Measurements from ENCODE around the gene DLEU7. TPM values are rescaled to one million over a fixed set of nuclear protein-coding genes. Genes with fewer than 3 reads are reported as not detected.

The DLEU7 gene
- total and polyA plus RNA-seq, 4 donors, result 0.49 to 2.5 (median 0.73) TPM

DNA sequence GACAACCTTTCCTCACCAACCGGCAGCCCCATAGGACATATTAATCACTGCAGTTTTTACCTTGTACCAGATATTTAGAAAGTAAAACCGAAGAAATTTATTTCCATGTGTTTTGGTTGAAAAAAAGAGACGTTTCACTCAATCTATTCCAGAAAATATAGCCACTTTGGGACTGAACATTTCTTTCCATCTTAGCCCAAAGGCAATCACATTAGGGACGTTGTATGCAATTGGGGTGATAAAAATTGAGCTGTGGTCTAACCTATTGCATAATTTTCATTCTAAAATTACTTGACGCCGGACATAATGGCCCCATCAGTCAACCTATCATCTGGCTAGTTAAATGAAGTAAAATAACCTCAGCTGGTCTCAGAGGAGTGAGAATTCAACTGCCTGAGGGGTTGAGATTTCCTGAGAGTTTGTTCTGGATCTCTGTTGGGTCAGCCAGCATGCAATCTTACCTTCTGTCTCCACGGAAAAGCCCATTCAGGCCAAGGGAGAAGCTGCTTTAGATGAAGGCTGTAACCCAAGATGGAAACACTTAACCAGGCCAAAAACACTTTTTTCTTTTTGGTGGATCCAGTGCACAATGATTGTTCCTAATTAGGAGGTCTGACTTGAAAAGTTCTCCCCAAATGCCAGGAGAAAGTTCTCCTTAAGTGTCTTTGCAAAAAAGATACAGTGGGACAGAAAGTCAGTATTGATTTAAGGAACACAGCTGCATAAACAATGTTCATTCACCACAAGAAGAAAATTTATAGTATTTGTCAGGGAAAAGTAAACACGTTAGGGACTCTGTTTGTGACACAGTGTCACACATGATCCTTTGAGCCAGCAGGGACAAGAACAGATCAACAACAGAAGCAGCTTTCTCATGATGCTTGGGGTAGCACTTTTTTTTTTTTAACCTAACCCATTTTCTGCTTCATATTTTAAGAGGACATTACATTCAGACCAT is 34.1 kb downstream of the DLEU7 start:
- ATAC-seq (ENCODE audit: insufficient read depth, low FRiP score) (no peak), DNase-seq (peak in 2 of 3 donors; percentile 36 to 40)
- H3K27ac ChIP-seq (ENCODE audit: low read depth in 1 of 2, low read length in 1 of 2), result no peak overlapping the region
- H3K36me3 ChIP-seq (ENCODE audit: control insufficient read depth in 4 of 4, insufficient read depth in 4 of 4, low read length in 4 of 4), result no peaks in the 10 kb centered on the region
- no peaks in the 10 kb centered on the region for H3K27me3 ChIP-seq (ENCODE audit: control insufficient read depth in 3 of 3, insufficient read depth in 3 of 3, low read length in 2 of 3)
- H3K9me3 ChIP-seq (ENCODE audit: control insufficient read depth in 4 of 4, insufficient read depth in 3 of 4, low read length in 3 of 4), result peaks cover 0 to 5% (median 0%) of the 10 kb centered on the region in 4 donors
- no peak overlapping the region for H3K4me3 ChIP-seq
- peaks cover 0 to 2% (median 0%) of the 10 kb centered on the region in 5 donors for H3K4me1 ChIP-seq (ENCODE audit: control insufficient read depth in 5 of 5, insufficient read depth in 5 of 5, low read length in 5 of 5)
- TF ChIP-seq, protein P1, sequence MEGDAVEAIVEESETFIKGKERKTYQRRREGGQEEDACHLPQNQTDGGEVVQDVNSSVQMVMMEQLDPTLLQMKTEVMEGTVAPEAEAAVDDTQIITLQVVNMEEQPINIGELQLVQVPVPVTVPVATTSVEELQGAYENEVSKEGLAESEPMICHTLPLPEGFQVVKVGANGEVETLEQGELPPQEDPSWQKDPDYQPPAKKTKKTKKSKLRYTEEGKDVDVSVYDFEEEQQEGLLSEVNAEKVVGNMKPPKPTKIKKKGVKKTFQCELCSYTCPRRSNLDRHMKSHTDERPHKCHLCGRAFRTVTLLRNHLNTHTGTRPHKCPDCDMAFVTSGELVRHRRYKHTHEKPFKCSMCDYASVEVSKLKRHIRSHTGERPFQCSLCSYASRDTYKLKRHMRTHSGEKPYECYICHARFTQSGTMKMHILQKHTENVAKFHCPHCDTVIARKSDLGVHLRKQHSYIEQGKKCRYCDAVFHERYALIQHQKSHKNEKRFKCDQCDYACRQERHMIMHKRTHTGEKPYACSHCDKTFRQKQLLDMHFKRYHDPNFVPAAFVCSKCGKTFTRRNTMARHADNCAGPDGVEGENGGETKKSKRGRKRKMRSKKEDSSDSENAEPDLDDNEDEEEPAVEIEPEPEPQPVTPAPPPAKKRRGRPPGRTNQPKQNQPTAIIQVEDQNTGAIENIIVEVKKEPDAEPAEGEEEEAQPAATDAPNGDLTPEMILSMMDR (IDR thresholded peaks at IDR 0.05; ENCODE audit: control extremely low read depth, extremely low read depth), result no peak
- H3K9ac ChIP-seq (ENCODE audit: insufficient read depth in 1 of 2, low read length in 2 of 2), result no peak overlapping the region
- 57 to 64% methylated on average over 8 of the region's 8 CpGs for WGBS, 2 donors

DNA sequence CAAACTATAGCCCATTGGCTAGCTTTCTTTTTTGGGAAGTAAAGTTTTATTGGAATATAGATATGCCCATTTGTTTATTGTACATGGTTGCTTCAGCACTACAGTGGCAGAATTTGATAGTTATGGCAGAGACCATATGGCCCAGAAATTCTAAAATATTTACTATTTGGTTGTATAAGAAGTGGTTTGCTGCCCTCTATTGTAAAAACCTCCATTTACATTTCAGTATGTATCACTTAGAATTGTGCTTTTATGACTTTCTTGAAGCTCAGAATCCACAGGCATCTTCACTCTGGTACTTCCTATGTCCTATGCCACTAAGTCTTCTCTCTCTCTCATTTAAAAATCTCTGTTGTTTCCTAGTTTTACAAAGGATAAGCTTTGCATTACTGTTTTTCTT is 37.7 kb downstream of the DLEU7 start:
- ATAC-seq (ENCODE audit: insufficient read depth, low FRiP score) (no peak), DNase-seq (no peak)
- no peak overlapping the region for H3K27ac ChIP-seq (ENCODE audit: low read depth in 1 of 2, low read length in 1 of 2)
- no peaks in the 10 kb centered on the region for H3K27me3 ChIP-seq (ENCODE audit: control insufficient read depth in 3 of 3, insufficient read depth in 3 of 3, low read length in 2 of 3)
- TF ChIP-seq, protein P1 (IDR thresholded peaks at IDR 0.05; ENCODE audit: control extremely low read depth, extremely low read depth), result no peak
- no peak overlapping the region for H3K9ac ChIP-seq (ENCODE audit: insufficient read depth in 1 of 2, low read length in 2 of 2)
- no peaks in the 10 kb centered on the region for H3K36me3 ChIP-seq (ENCODE audit: control insufficient read depth in 4 of 4, insufficient read depth in 4 of 4, low read length in 4 of 4)
- H3K4me3 ChIP-seq, result no peak overlapping the region
- peaks cover 0 to 5% (median 0%) of the 10 kb centered on the region in 4 donors for H3K9me3 ChIP-seq (ENCODE audit: control insufficient read depth in 4 of 4, insufficient read depth in 3 of 4, low read length in 3 of 4)
- H3K4me1 ChIP-seq (ENCODE audit: control insufficient read depth in 5 of 5, insufficient read depth in 5 of 5, low read length in 5 of 5), result peaks cover 0 to 4% (median 4%) of the 10 kb centered on the region in 5 donors

DNA sequence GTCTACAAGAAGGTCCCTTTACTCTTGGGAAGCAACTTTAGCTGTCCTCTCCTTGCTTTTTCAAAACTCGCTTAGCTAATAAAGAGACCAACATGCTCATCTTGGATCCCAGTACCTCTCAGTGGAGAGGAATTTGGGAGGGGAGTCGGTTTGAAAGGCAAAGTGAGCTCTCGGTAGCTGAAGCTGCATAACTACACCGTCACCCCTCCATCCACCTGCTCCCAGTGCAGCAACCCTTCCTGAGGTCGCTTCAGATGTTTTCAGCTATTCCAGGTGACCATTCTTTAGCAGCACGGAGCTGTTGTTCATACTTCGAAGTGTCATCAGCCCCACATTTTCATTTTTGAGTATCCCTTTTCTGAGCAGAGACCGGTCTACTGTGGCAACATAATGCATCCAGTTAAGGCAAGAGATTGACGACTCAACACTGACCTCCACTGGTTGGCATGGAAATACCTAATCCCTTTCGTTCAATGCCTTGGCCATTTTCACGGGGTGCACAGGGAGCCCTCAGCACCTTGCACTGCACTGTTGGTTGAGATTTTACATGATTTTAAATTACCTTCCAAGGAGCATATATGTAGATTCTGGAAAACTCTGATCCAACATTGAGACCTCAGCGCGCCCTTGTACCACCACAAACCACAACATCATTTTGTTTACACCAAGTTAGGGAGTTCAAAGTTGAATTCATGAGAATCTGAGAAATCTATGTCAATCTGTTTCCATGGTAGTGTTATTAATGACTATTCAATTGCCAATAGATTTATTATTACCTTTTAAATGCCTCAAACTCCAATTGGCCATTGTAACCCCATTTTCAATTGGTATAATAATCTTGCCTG is 42.2 kb downstream of the DLEU7 start:
- TF ChIP-seq, protein P1 (IDR thresholded peaks at IDR 0.05; ENCODE audit: control extremely low read depth, extremely low read depth), result peak; percentile 83
- Histone ChIP-seq H3K27me3 (ENCODE audit: control insufficient read depth in 3 of 3, insufficient read depth in 3 of 3, low read length in 2 of 3) (no peaks in the 10 kb centered on the region), H3K4me3 (no peak overlapping the region), H3K9ac (ENCODE audit: insufficient read depth in 1 of 2, low read length in 2 of 2) (no peak overlapping the region), H3K4me1 (ENCODE audit: control insufficient read depth in 5 of 5, insufficient read depth in 5 of 5, low read length in 5 of 5) (peaks cover 0 to 14% (median 10%) of the 10 kb centered on the region in 5 donors), H3K27ac (ENCODE audit: low read depth in 1 of 2, low read length in 1 of 2) (peak overlapping the region in 1 of 2 donors; percentile 55), H3K36me3 (ENCODE audit: control insufficient read depth in 4 of 4, insufficient read depth in 4 of 4, low read length in 4 of 4) (no peaks in the 10 kb centered on the region), H3K9me3 (ENCODE audit: control insufficient read depth in 4 of 4, insufficient read depth in 3 of 4, low read length in 3 of 4) (peaks cover 0 to 5% (median 0%) of the 10 kb centered on the region in 4 donors)
- WGBS, 2 donors, result 38 to 43% methylated on average over 13 of the region's 13 CpGs
- ATAC-seq (ENCODE audit: insufficient read depth, low FRiP score), result peak; percentile 86
- peak; percentile 75 to 92 (median 87) for DNase-seq
